ENCODE results near the gene MISFA. TPM values are rescaled to one million over a fixed set of nuclear protein-coding genes. Genes with fewer than 3 reads are reported as not detected.
A peak's percentile ranks its signal among the peaks of the same experiment; 100 is the strongest.

MISFA gene
- total RNA-seq, 1 donor from 2014 or later, result 2.9 TPM

- H3K27me3 Mint-ChIP-seq (ENCODE audit: low read depth, unreplicated experiment), result no peaks in the 10 kb centered on the region
- Histone ChIP-seq H3K4me1 (ENCODE audit: insufficient read depth, low read length) (no peaks in the 10 kb centered on the region), H3K79me2 (ENCODE audit: insufficient read depth, low read length) (no peaks in the 10 kb centered on the region), H3K9ac (ENCODE audit: low read length) (no peak overlapping the region), H3K9me3 (ENCODE audit: insufficient read depth, low read depth, low read length) (no peaks in the 10 kb centered on the region), H3K27ac (ENCODE audit: low read depth, low read length) (no peak overlapping the region), H3K4me2 (ENCODE audit: low read length) (no peak overlapping the region), H3K4me3 (ENCODE audit: insufficient read depth, low read depth, low read length) (no peak overlapping the region), H3K27me3 (ENCODE audit: insufficient read depth, low read length) (no peaks in the 10 kb centered on the region), H3K36me3 (ENCODE audit: insufficient read depth, low read length) (no peaks in the 10 kb centered on the region), H2AFZ (ENCODE audit: low read depth, low read length) (no peak overlapping the region), H4K20me1 (ENCODE audit: insufficient read depth, low read length) (no peaks in the 10 kb centered on the region)
- H3K9me3 Mint-ChIP-seq (ENCODE audit: unreplicated experiment), result no peaks in the 10 kb centered on the region
- no peak for FAIRE-seq
- H3K4me3 Mint-ChIP-seq (ENCODE audit: unreplicated experiment), result no peak overlapping the region
- H3K4me1 Mint-ChIP-seq (ENCODE audit: low read depth, unreplicated experiment), result no peaks in the 10 kb centered on the region
- H3K36me3 Mint-ChIP-seq (ENCODE audit: low read depth, unreplicated experiment), result no peaks in the 10 kb centered on the region
- no peak for DNase-seq (ENCODE audit: low read depth)
- H3K27ac Mint-ChIP-seq (ENCODE audit: unreplicated experiment), result no peak overlapping the region
- TF ChIP-seq EZH2 (IDR thresholded peaks at IDR 0.05; ENCODE audit: insufficient read depth, low read length) (no peak), CTCF (IDR thresholded peaks at IDR 0.05; ENCODE audit: insufficient read depth, low read depth, low read length) (no peak)
Observed at GRCh38 chr11:18650353-18650752, 50.8 kb downstream of the MISFA start.

GRCh38 chr11:18650859-18651557 lies 51.4 kb downstream of the MISFA start:
- Histone ChIP-seq H3K4me3 (ENCODE audit: insufficient read depth, low read depth, low read length) (no peak overlapping the region), H3K27me3 (ENCODE audit: insufficient read depth, low read length) (no peaks in the 10 kb centered on the region), H2AFZ (ENCODE audit: low read depth, low read length) (no peak overlapping the region), H3K4me1 (ENCODE audit: insufficient read depth, low read length) (no peaks in the 10 kb centered on the region), H3K79me2 (ENCODE audit: insufficient read depth, low read length) (no peaks in the 10 kb centered on the region), H3K27ac (ENCODE audit: low read depth, low read length) (no peak overlapping the region), H3K9me3 (ENCODE audit: insufficient read depth, low read depth, low read length) (no peaks in the 10 kb centered on the region), H3K4me2 (ENCODE audit: low read length) (no peak overlapping the region), H3K9ac (ENCODE audit: low read length) (no peak overlapping the region), H4K20me1 (ENCODE audit: insufficient read depth, low read length) (no peaks in the 10 kb centered on the region), H3K36me3 (ENCODE audit: insufficient read depth, low read length) (no peaks in the 10 kb centered on the region)
- H3K9me3 Mint-ChIP-seq (ENCODE audit: unreplicated experiment), result no peaks in the 10 kb centered on the region
- no peaks in the 10 kb centered on the region for H3K27me3 Mint-ChIP-seq (ENCODE audit: low read depth, unreplicated experiment)
- H3K4me1 Mint-ChIP-seq (ENCODE audit: low read depth, unreplicated experiment), result no peaks in the 10 kb centered on the region
- H3K4me3 Mint-ChIP-seq (ENCODE audit: unreplicated experiment), result peak overlapping the region; percentile 54
- H3K36me3 Mint-ChIP-seq (ENCODE audit: low read depth, unreplicated experiment), result no peaks in the 10 kb centered on the region
- TF ChIP-seq EZH2 (IDR thresholded peaks at IDR 0.05; ENCODE audit: insufficient read depth, low read length) (no peak), CTCF (IDR thresholded peaks at IDR 0.05; ENCODE audit: insufficient read depth, low read depth, low read length) (peak; percentile 50)
- DNase-seq (ENCODE audit: low read depth) (no peak), FAIRE-seq (no peak)
- no peak overlapping the region for H3K27ac Mint-ChIP-seq (ENCODE audit: unreplicated experiment)

Other genes starting within 250 kb of the MISFA start
- 852 and 929 TPM in 2 replicates for gene LDHA, start 205.2 kb upstream of the MISFA start, total RNA-seq
- not detected in 2 replicates for gene LDHC, start 187.5 kb upstream of the MISFA start, total RNA-seq
- not detected in 2 replicates for gene LDHAL6A, start 143.9 kb upstream of the MISFA start, total RNA-seq
- 53.1 and 58.5 TPM in 2 replicates for gene TSG101, start 72.8 kb upstream of the MISFA start, total RNA-seq
- 20.1 and 23.6 TPM in 2 replicates for gene UEVLD, start 11.1 kb upstream of the MISFA start, total RNA-seq
- gene SPTY2D1, start 34.6 kb downstream of the MISFA start, total RNA-seq, result 19.7 and 24.4 TPM in 2 replicates
- 4.0 and 5.3 TPM in 2 replicates for gene TMEM86A, start 99.0 kb downstream of the MISFA start, total RNA-seq
- 0.05 TPM in 1 of 2 replicates, not detected in the other for gene IGSF22, start 126.4 kb downstream of the MISFA start, total RNA-seq
- 0.07 TPM in 1 of 2 replicates, not detected in the other for gene PTPN5, start 192.0 kb downstream of the MISFA start, total RNA-seq